ENCODE measurements around the gene PELI2.
A peak's percentile ranks its signal among the peaks of the same experiment; 100 is the strongest.

Gene PELI2

GRCh38 chr14:56100556-56100955, 17.7 kb upstream of the PELI2 start:
- H3K9me3 ChIP-seq (ENCODE audit: control insufficient read depth, low read length), result no peaks in the 10 kb centered on the region
- H3K36me3 ChIP-seq (ENCODE audit: control insufficient read depth, insufficient read depth, low read length), result no peaks in the 10 kb centered on the region
- no peak overlapping the region for H3K4me3 ChIP-seq (ENCODE audit: low read length)
- no peaks in the 10 kb centered on the region for H3K27me3 ChIP-seq (ENCODE audit: control insufficient read depth, insufficient read depth, low read length)
- H3K9ac ChIP-seq (ENCODE audit: low read length), result no peak overlapping the region
- H3K4me1 ChIP-seq (ENCODE audit: control insufficient read depth, insufficient read depth, low read length), result no peaks in the 10 kb centered on the region

DNA sequence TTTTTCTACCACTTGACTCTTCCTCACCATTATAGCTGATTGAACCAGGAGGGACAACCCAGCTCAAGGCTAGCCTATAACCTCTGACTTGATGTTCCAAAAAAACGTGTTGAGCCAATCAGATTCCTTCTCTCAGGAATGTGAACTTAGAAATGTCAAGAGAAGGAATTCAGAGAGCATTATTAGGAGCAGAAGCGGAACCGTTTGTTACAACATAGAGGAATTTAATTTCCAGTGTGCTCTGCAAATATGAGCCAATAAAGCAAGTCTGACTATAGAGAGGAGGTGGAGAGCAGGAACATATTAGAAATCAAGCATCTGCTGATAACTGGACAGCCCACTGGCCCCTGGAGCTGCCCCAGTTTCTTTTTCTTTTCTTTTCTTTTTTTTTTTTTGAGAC, 15.3 kb upstream of the PELI2 start:
- Histone ChIP-seq H3K4me1 (ENCODE audit: control insufficient read depth, insufficient read depth, low read length) (peaks cover 7% of the 10 kb centered on the region), H3K9me3 (ENCODE audit: control insufficient read depth, low read length) (no peaks in the 10 kb centered on the region), H3K36me3 (ENCODE audit: control insufficient read depth, insufficient read depth, low read length) (no peaks in the 10 kb centered on the region), H3K9ac (ENCODE audit: low read length) (no peak overlapping the region), H3K27me3 (ENCODE audit: control insufficient read depth, insufficient read depth, low read length) (no peaks in the 10 kb centered on the region), H3K4me3 (ENCODE audit: low read length) (no peak overlapping the region)

DNA sequence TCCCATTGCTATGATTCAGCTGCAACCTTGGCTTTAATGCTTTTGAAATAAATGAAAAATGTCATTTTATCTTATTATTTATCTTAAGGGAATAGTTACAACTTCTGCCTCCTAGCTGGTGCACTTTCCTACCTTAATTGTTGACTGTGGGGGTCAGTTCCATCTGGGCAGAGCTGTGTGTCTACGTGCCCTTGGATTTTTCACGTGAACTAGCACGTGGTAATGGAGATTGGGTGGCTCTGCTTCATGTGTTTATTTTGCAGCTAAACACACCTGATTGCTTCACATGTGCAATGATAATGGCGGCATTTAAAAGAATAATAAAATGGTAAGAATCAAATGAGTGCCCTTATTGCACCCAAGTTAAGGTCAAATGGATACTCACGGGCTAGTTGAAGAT, 10.6 kb upstream of the PELI2 start:
- no peaks in the 10 kb centered on the region for H3K27me3 ChIP-seq (ENCODE audit: control insufficient read depth, insufficient read depth, low read length)
- H3K4me3 ChIP-seq (ENCODE audit: low read length), result no peak overlapping the region
- H3K4me1 ChIP-seq (ENCODE audit: control insufficient read depth, insufficient read depth, low read length), result peaks cover 8% of the 10 kb centered on the region
- H3K36me3 ChIP-seq (ENCODE audit: control insufficient read depth, insufficient read depth, low read length), result no peaks in the 10 kb centered on the region
- no peak overlapping the region for H3K9ac ChIP-seq (ENCODE audit: low read length)
- H3K9me3 ChIP-seq (ENCODE audit: control insufficient read depth, low read length), result no peaks in the 10 kb centered on the region

- H3K9ac ChIP-seq (ENCODE audit: low read length), result no peak overlapping the region
- H3K9me3 ChIP-seq (ENCODE audit: control insufficient read depth, low read length), result no peaks in the 10 kb centered on the region
- no peak overlapping the region for H3K4me3 ChIP-seq (ENCODE audit: low read length)
- no peaks in the 10 kb centered on the region for H3K27me3 ChIP-seq (ENCODE audit: control insufficient read depth, insufficient read depth, low read length)
- H3K4me1 ChIP-seq (ENCODE audit: control insufficient read depth, insufficient read depth, low read length), result peaks cover 8% of the 10 kb centered on the region
- no peaks in the 10 kb centered on the region for H3K36me3 ChIP-seq (ENCODE audit: control insufficient read depth, insufficient read depth, low read length)
Observed at GRCh38 chr14:56108057-56108456, 10.2 kb upstream of the PELI2 start.

- no peak overlapping the region for H3K4me3 ChIP-seq (ENCODE audit: low read length)
- no peaks in the 10 kb centered on the region for H3K9me3 ChIP-seq (ENCODE audit: control insufficient read depth, low read length)
- H3K27me3 ChIP-seq (ENCODE audit: control insufficient read depth, insufficient read depth, low read length), result no peaks in the 10 kb centered on the region
- H3K9ac ChIP-seq (ENCODE audit: low read length), result no peak overlapping the region
- peaks cover 16% of the 10 kb centered on the region for H3K4me1 ChIP-seq (ENCODE audit: control insufficient read depth, insufficient read depth, low read length)
- H3K36me3 ChIP-seq (ENCODE audit: control insufficient read depth, insufficient read depth, low read length), result no peaks in the 10 kb centered on the region
Observed at GRCh38 chr14:56112781-56113180, 5.4 kb upstream of the PELI2 start.

- no peak overlapping the region for H3K9ac ChIP-seq (ENCODE audit: low read length)
Observed at GRCh38 chr14:56115334-56115870, 2.8 kb upstream of the PELI2 start.

GRCh38 chr14:56115976-56116893, 2.0 kb upstream of the PELI2 start:
- H3K4me3 ChIP-seq (ENCODE audit: low read length), result no peak overlapping the region
- H3K27me3 ChIP-seq (ENCODE audit: control insufficient read depth, insufficient read depth, low read length), result no peaks in the 10 kb centered on the region
- peaks cover 19% of the 10 kb centered on the region for H3K4me1 ChIP-seq (ENCODE audit: control insufficient read depth, insufficient read depth, low read length)
- H3K9ac ChIP-seq (ENCODE audit: low read length), result no peak overlapping the region
- no peaks in the 10 kb centered on the region for H3K36me3 ChIP-seq (ENCODE audit: control insufficient read depth, insufficient read depth, low read length)
- H3K9me3 ChIP-seq (ENCODE audit: control insufficient read depth, low read length), result no peaks in the 10 kb centered on the region

More at GRCh38 chr14:56115334-56115870, 2.8 kb upstream of the PELI2 start:
- Histone ChIP-seq H3K27me3 (ENCODE audit: control insufficient read depth, insufficient read depth, low read length) (no peaks in the 10 kb centered on the region), H3K4me3 (ENCODE audit: low read length) (no peak overlapping the region), H3K4me1 (ENCODE audit: control insufficient read depth, insufficient read depth, low read length) (peaks cover 15% of the 10 kb centered on the region), H3K36me3 (ENCODE audit: control insufficient read depth, insufficient read depth, low read length) (no peaks in the 10 kb centered on the region), H3K9me3 (ENCODE audit: control insufficient read depth, low read length) (no peaks in the 10 kb centered on the region)

GRCh38 chr14:56118611-56119181, 485 bp downstream of the PELI2 start:
- no peaks in the 10 kb centered on the region for H3K27me3 ChIP-seq (ENCODE audit: control insufficient read depth, insufficient read depth, low read length)
- H3K9ac ChIP-seq (ENCODE audit: low read length), result peak overlapping the region; percentile 87
- H3K9me3 ChIP-seq (ENCODE audit: control insufficient read depth, low read length), result no peaks in the 10 kb centered on the region
- H3K36me3 ChIP-seq (ENCODE audit: control insufficient read depth, insufficient read depth, low read length), result no peaks in the 10 kb centered on the region
- peaks cover 28% of the 10 kb centered on the region for H3K4me1 ChIP-seq (ENCODE audit: control insufficient read depth, insufficient read depth, low read length)
- no peak overlapping the region for H3K4me3 ChIP-seq (ENCODE audit: low read length)

GRCh38 chr14:56119201-56119981, 1.2 kb downstream of the PELI2 start:
- Histone ChIP-seq H3K4me1 (ENCODE audit: control insufficient read depth, insufficient read depth, low read length) (peaks cover 33% of the 10 kb centered on the region), H3K27me3 (ENCODE audit: control insufficient read depth, insufficient read depth, low read length) (no peaks in the 10 kb centered on the region), H3K9ac (ENCODE audit: low read length) (peak overlapping the region; percentile 87), H3K9me3 (ENCODE audit: control insufficient read depth, low read length) (no peaks in the 10 kb centered on the region), H3K36me3 (ENCODE audit: control insufficient read depth, insufficient read depth, low read length) (no peaks in the 10 kb centered on the region), H3K4me3 (ENCODE audit: low read length) (peak overlapping the region; percentile 37)

GRCh38 chr14:56120091-56120691, 2.0 kb downstream of the PELI2 start:
- Histone ChIP-seq H3K36me3 (ENCODE audit: control insufficient read depth, insufficient read depth, low read length) (no peaks in the 10 kb centered on the region), H3K4me3 (ENCODE audit: low read length) (peak overlapping the region; percentile 37), H3K9me3 (ENCODE audit: control insufficient read depth, low read length) (no peaks in the 10 kb centered on the region), H3K9ac (ENCODE audit: low read length) (peak overlapping the region; percentile 87), H3K4me1 (ENCODE audit: control insufficient read depth, insufficient read depth, low read length) (peaks cover 40% of the 10 kb centered on the region), H3K27me3 (ENCODE audit: control insufficient read depth, insufficient read depth, low read length) (no peaks in the 10 kb centered on the region)

DNA sequence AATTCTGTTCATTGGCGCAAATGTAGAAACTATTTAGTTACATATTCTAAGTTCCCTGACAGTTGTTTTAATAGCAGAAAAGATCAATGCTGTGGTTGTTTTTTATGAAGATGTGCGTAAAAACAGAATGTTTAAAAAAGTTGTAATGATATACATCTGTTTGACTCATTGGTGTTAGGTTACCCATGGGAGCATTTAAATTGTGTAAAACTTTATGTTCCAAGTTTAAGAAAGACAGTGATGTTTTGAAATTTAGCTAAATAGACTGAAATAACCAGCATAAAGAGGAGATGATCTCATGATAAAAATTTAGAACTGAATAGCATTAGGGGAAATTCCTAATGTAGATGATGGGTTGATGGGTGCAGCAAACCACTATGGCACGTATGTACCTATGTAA, 3.6 kb downstream of the PELI2 start:
- peaks cover 41% of the 10 kb centered on the region for H3K4me1 ChIP-seq (ENCODE audit: control insufficient read depth, insufficient read depth, low read length)
- H3K27me3 ChIP-seq (ENCODE audit: control insufficient read depth, insufficient read depth, low read length), result no peaks in the 10 kb centered on the region
- H3K36me3 ChIP-seq (ENCODE audit: control insufficient read depth, insufficient read depth, low read length), result no peaks in the 10 kb centered on the region
- H3K9ac ChIP-seq (ENCODE audit: low read length), result no peak overlapping the region
- H3K4me3 ChIP-seq (ENCODE audit: low read length), result no peak overlapping the region
- H3K9me3 ChIP-seq (ENCODE audit: control insufficient read depth, low read length), result no peaks in the 10 kb centered on the region

Measured in mucosa of stomach (tissue), 1 donor.